ENCODE data around the gene ZDHHC1. TPM values are rescaled to one million over a fixed set of nuclear protein-coding genes. Genes with fewer than 3 reads are reported as not detected.

The ZDHHC1 gene
- total RNA-seq, 2 donors from 2014 or later: 0.35 TPM; not detected in 1

- peaks cover 8% of the 10 kb centered on the region for H3K36me3 Mint-ChIP-seq (ENCODE audit: low read depth)
- H3K27ac Mint-ChIP-seq: no peak overlapping the region
- H3K4me1 Mint-ChIP-seq: peaks cover 8% of the 10 kb centered on the region
- ATAC-seq: no peak
- DNase-seq: no peak
- peaks cover 30% of the 10 kb centered on the region for H3K27me3 Mint-ChIP-seq
- H3K4me3 Mint-ChIP-seq: no peak overlapping the region
- no peaks in the 10 kb centered on the region for H3K9me3 ChIP-seq (ENCODE audit: control insufficient read depth, low read length, poor library complexity, severe bottlenecking)
Observed at GRCh38 chr16:67396159-67397035, 19.9 kb downstream of the ZDHHC1 start.

- peaks cover 8% of the 10 kb centered on the region for H3K36me3 Mint-ChIP-seq (ENCODE audit: low read depth)
- H3K9me3 ChIP-seq (ENCODE audit: control insufficient read depth, low read length, poor library complexity, severe bottlenecking): no peaks in the 10 kb centered on the region
- H3K4me1 Mint-ChIP-seq: peaks cover 8% of the 10 kb centered on the region
- H3K27ac Mint-ChIP-seq: no peak overlapping the region
- H3K27me3 Mint-ChIP-seq: peaks cover 22% of the 10 kb centered on the region
- DNase-seq (no peak), ATAC-seq (no peak)
- H3K4me3 Mint-ChIP-seq: peak overlapping the region; percentile 59
Observed at GRCh38 chr16:67395458-67396158, 20.7 kb downstream of the ZDHHC1 start.

- Mint-ChIP-seq H3K27me3 (peaks cover 22% of the 10 kb centered on the region), H3K27ac (no peak overlapping the region), H3K36me3 (ENCODE audit: low read depth) (peaks cover 8% of the 10 kb centered on the region), H3K4me3 (peak overlapping the region; percentile 59), H3K4me1 (peaks cover 11% of the 10 kb centered on the region)
- ATAC-seq (no peak), DNase-seq (no peak)
- H3K9me3 ChIP-seq (ENCODE audit: control insufficient read depth, low read length, poor library complexity, severe bottlenecking): no peaks in the 10 kb centered on the region
Observed at GRCh38 chr16:67395105-67395457, 21.2 kb downstream of the ZDHHC1 start.

GRCh38 chr16:67394155-67395104, 21.8 kb downstream of the ZDHHC1 start:
- Mint-ChIP-seq H3K27me3 (peaks cover 22% of the 10 kb centered on the region), H3K27ac (peak overlapping the region; percentile 34), H3K4me1 (peaks cover 11% of the 10 kb centered on the region), H3K36me3 (ENCODE audit: low read depth) (peaks cover 8% of the 10 kb centered on the region), H3K4me3 (peak overlapping the region; percentile 92)
- no peaks in the 10 kb centered on the region for H3K9me3 ChIP-seq (ENCODE audit: control insufficient read depth, low read length, poor library complexity, severe bottlenecking)
- ATAC-seq (peak; percentile 22), DNase-seq (no peak)

GRCh38 chr16:67393788-67394154, 22.5 kb downstream of the ZDHHC1 start:
- Mint-ChIP-seq H3K4me3 (peak overlapping the region; percentile 92), H3K36me3 (ENCODE audit: low read depth) (peaks cover 8% of the 10 kb centered on the region)

GRCh38 chr16:67393111-67393787, 23.0 kb downstream of the ZDHHC1 start, which contains the start of gene TPPP3:
Gene TPPP3, minus strand, starts transcription at chr16:67393498. Its CDS starts 2,387 bp downstream, at chr16:67391111.
- Mint-ChIP-seq H3K4me3 (peak within 1 kb of the TSS; percentile 92), H3K36me3 (ENCODE audit: low read depth) (peaks cover 8% of the 10 kb centered on the region), H3K4me1 (peaks cover 11% of the 10 kb centered on the region), H3K27ac (peak within 1 kb of the TSS; percentile 54), H3K27me3 (peaks cover 22% of the 10 kb centered on the region)
- H3K9me3 ChIP-seq (ENCODE audit: control insufficient read depth, low read length, poor library complexity, severe bottlenecking): no peaks in the 10 kb centered on the region
- peak in 1 of 3 donors; percentile 19 for DNase-seq
- ATAC-seq: peak; percentile 70

More at GRCh38 chr16:67393788-67394154, 22.5 kb downstream of the ZDHHC1 start:
- DNase-seq: no peak
- Mint-ChIP-seq H3K4me1 (peaks cover 11% of the 10 kb centered on the region), H3K27me3 (peaks cover 22% of the 10 kb centered on the region), H3K27ac (peak overlapping the region; percentile 34)
- H3K9me3 ChIP-seq (ENCODE audit: control insufficient read depth, low read length, poor library complexity, severe bottlenecking): no peaks in the 10 kb centered on the region
- ATAC-seq: peak; percentile 20

GRCh38 chr16:67392301-67393059, 23.8 kb downstream of the ZDHHC1 start:
- H3K9me3 ChIP-seq (ENCODE audit: control insufficient read depth, low read length, poor library complexity, severe bottlenecking): no peaks in the 10 kb centered on the region
- peaks cover 22% of the 10 kb centered on the region for H3K27me3 Mint-ChIP-seq
- H3K27ac Mint-ChIP-seq: peak overlapping the region; percentile 54
- peak overlapping the region; percentile 63 for H3K4me3 Mint-ChIP-seq
- peaks cover 11% of the 10 kb centered on the region for H3K4me1 Mint-ChIP-seq
- ATAC-seq (no peak), DNase-seq (no peak)
- peaks cover 8% of the 10 kb centered on the region for H3K36me3 Mint-ChIP-seq (ENCODE audit: low read depth)

- peaks cover 8% of the 10 kb centered on the region for H3K36me3 Mint-ChIP-seq (ENCODE audit: low read depth)
- no peak overlapping the region for H3K27ac Mint-ChIP-seq
- peaks cover 22% of the 10 kb centered on the region for H3K27me3 Mint-ChIP-seq
Observed at GRCh38 chr16:67391424-67392300, 24.6 kb downstream of the ZDHHC1 start.

GRCh38 chr16:67390816-67391423, 25.4 kb downstream of the ZDHHC1 start:
- Mint-ChIP-seq H3K4me3 (no peak overlapping the region), H3K4me1 (peaks cover 14% of the 10 kb centered on the region), H3K36me3 (ENCODE audit: low read depth) (peaks cover 8% of the 10 kb centered on the region), H3K27ac (no peak overlapping the region), H3K27me3 (peaks cover 22% of the 10 kb centered on the region)
- ATAC-seq (no peak), DNase-seq (no peak)
- H3K9me3 ChIP-seq (ENCODE audit: control insufficient read depth, low read length, poor library complexity, severe bottlenecking): no peaks in the 10 kb centered on the region

More at GRCh38 chr16:67391424-67392300, 24.6 kb downstream of the ZDHHC1 start:
- DNase-seq (no peak), ATAC-seq (no peak)
- peak overlapping the region; percentile 33 for H3K4me3 Mint-ChIP-seq
- no peaks in the 10 kb centered on the region for H3K9me3 ChIP-seq (ENCODE audit: control insufficient read depth, low read length, poor library complexity, severe bottlenecking)
- H3K4me1 Mint-ChIP-seq: peaks cover 11% of the 10 kb centered on the region

GRCh38 chr16:67389911-67390815, 26.1 kb downstream of the ZDHHC1 start:
- no peak for ATAC-seq
- no peak for DNase-seq
- Mint-ChIP-seq H3K27ac (peak overlapping the region; percentile 77), H3K4me3 (no peak overlapping the region), H3K27me3 (peaks cover 22% of the 10 kb centered on the region), H3K4me1 (peaks cover 14% of the 10 kb centered on the region), H3K36me3 (ENCODE audit: low read depth) (peaks cover 8% of the 10 kb centered on the region)
- no peaks in the 10 kb centered on the region for H3K9me3 ChIP-seq (ENCODE audit: control insufficient read depth, low read length, poor library complexity, severe bottlenecking)
